Activated CD4-positive, alpha-beta T cell treated with anti-CD3 and anti-CD28 coated beads, Interleukin-2, Interleukin-6, amounts not matched to agents 100 ng/mL and 50 ng/mL, durations not matched to agents 16 hours and 8 hours (primary cell): ENCODE data around the gene SCARB1.

Experiments used
- DNase-seq: peaks from one replicate; pipeline ENCODE4 v3.0.0-alpha.2; 2020

Gene SCARB1

GRCh38 chr12:124770728-124771127 is 92.9 kb downstream of the SCARB1 start:
- DNase-seq, result no peak

- DNase-seq, result no peak
Measured at GRCh38 chr12:124769881-124770512, 93.7 kb downstream of the SCARB1 start.

- no peak for DNase-seq
Measured at GRCh38 chr12:124769163-124769530, 94.5 kb downstream of the SCARB1 start.

GRCh38 chr12:124768452-124769162 is 95.1 kb downstream of the SCARB1 start:
- DNase-seq, result no peak

GRCh38 chr12:124767066-124767821 is 96.4 kb downstream of the SCARB1 start:
- peak; percentile 87 for DNase-seq

GRCh38 chr12:124766727-124767065 is 97.0 kb downstream of the SCARB1 start:
- DNase-seq, result no peak

GRCh38 chr12:124765581-124766489 is 97.8 kb downstream of the SCARB1 start:
- no peak for DNase-seq

- DNase-seq, result no peak
Measured at GRCh38 chr12:124764870-124765580, 98.6 kb downstream of the SCARB1 start.

GRCh38 chr12:124764451-124764850 is 99.2 kb downstream of the SCARB1 start:
- DNase-seq, result peak; percentile 35

GRCh38 chr12:124763594-124763979 is 100.1 kb downstream of the SCARB1 start:
- DNase-seq, result no peak

GRCh38 chr12:124762791-124763593 is 100.7 kb downstream of the SCARB1 start:
- DNase-seq, result no peak

GRCh38 chr12:124762384-124762783 is 101.3 kb downstream of the SCARB1 start:
- no peak for DNase-seq

- no peak for DNase-seq
Measured at GRCh38 chr12:124761871-124762270, 101.8 kb downstream of the SCARB1 start.

GRCh38 chr12:124761056-124761455 is 102.6 kb downstream of the SCARB1 start:
- no peak for DNase-seq

GRCh38 chr12:124760560-124760959 is 103.1 kb downstream of the SCARB1 start:
- DNase-seq, result no peak

- DNase-seq, result no peak
Measured at GRCh38 chr12:124759841-124760503, 103.7 kb downstream of the SCARB1 start.

GRCh38 chr12:124758266-124759220 is 105.1 kb downstream of the SCARB1 start:
- no peak for DNase-seq

GRCh38 chr12:124757329-124757728 is 106.3 kb downstream of the SCARB1 start:
- DNase-seq, result no peak

GRCh38 chr12:124756760-124757159 is 106.9 kb downstream of the SCARB1 start:
- DNase-seq, result no peak

- no peak for DNase-seq
Measured at GRCh38 chr12:124756166-124756565, 107.5 kb downstream of the SCARB1 start.
